GM12872 (cell line): ENCODE data around the gene SERPINE1.

Experiments
- CTCF ChIP-seq: IDR thresholded peaks from 3 replicates; pipeline ENCODE4 v1.5.1; 2011; ENCODE audit warnings: low read depth, mild to moderate bottlenecking, low read length, moderate library complexity; ENCODE audit not compliant: insufficient read depth

The SERPINE1 gene

GRCh38 chr7:101153969-101154692, 27.2 kb downstream of the SERPINE1 start, which contains the start of gene AP1S1:
Gene AP1S1, plus strand, starts transcription at chr7:101154476. Its CDS starts 39 bp downstream, at chr7:101154515.
- no peak for TF ChIP-seq CTCF

GRCh38 chr7:101154693-101155102, 27.8 kb downstream of the SERPINE1 start:
- TF ChIP-seq CTCF, result no peak

GRCh38 chr7:101155303-101155702, 28.4 kb downstream of the SERPINE1 start:
- no peak for TF ChIP-seq CTCF

- no peak for TF ChIP-seq CTCF
Measured at GRCh38 chr7:101156277-101156676, 29.4 kb downstream of the SERPINE1 start.

GRCh38 chr7:101156866-101157589, 30.1 kb downstream of the SERPINE1 start:
- TF ChIP-seq CTCF, result no peak

- TF ChIP-seq CTCF, result no peak
Measured at GRCh38 chr7:101159696-101160674, 33.1 kb downstream of the SERPINE1 start.

GRCh38 chr7:101160910-101161309, 34.0 kb downstream of the SERPINE1 start:
- TF ChIP-seq CTCF, result no peak
